B cell (primary cell): Measurements from ENCODE around the gene NPHP4. TPM values are rescaled to one million over a fixed set of nuclear protein-coding genes. Genes with fewer than 3 reads are reported as not detected.

Experiments used
- ATAC-seq: fragments of 200-7000 bp; cut with Tn5 transposase; one replicate; pipeline ENCODE4 v1.10.0; 2021; ENCODE audit warnings: low read depth, mild to moderate bottlenecking, moderate number of reproducible peaks, moderate library complexity
- CTCF ChIA-PET: fragments of 350-600 bp; sonication (Branson Sonifier 250); formaldehyde crosslinking; loops from one replicate; lab custom pipeline; 2021; ENCODE audit warnings: antibody characterized with exemption, inconsistent platforms; lab: Charles Lee
- POLR2A ChIA-PET: fragments of 350-600 bp; sonication (Branson Sonifier 250); formaldehyde crosslinking; loops from one replicate; lab custom pipeline; 2021; ENCODE audit warnings: antibody characterized with exemption; lab: Charles Lee
- DNase-seq: peaks from one replicate; pipeline ENCODE4 v3.0.0; 2013
- H2AFZ ChIP-seq: 2 replicates; pipeline ENCODE4 v1.6.1; 2012; ENCODE audit warnings: mild to moderate bottlenecking, low read depth, low read length; ENCODE audit not compliant: insufficient read depth, poor library complexity, severe bottlenecking
- H3K27ac ChIP-seq, 2 donors: 1 replicate in 1 of 2; 2 replicates in 1 of 2; pipeline ENCODE4 v1.5.1; 2012 to 2013; ENCODE audit warnings: low read length in 2 of 2, mild to moderate bottlenecking in 2 of 2, moderate library complexity in 1 of 2
- H3K27me3 ChIP-seq, 4 experiments: fragments of 200-600 bp in 1 of 4; sonication (generic) in 1 of 4; replicated peaks in 1 of 4; 1 replicate in 2 of 4; 2 replicates in 2 of 4; pipeline versions ENCODE4 v1.6.1 to v1.7.0; 2013 to 2016; ENCODE audit warnings: low read length in 3 of 4, mild to moderate bottlenecking in 2 of 4, mixed read lengths in 1 of 4, moderate library complexity in 1 of 4; ENCODE audit not compliant: insufficient read depth in 4 of 4, control insufficient read depth in 3 of 4; ENCODE audit errors: control extremely low read depth in 1 of 4
- H3K36me3 ChIP-seq, 2 experiments: replicated peaks in 1 of 2; 1 replicate in 1 of 2; 2 replicates in 1 of 2; pipeline versions ENCODE4 v1.6.1 to v1.7.1; 2013; ENCODE audit warnings: low read length in 1 of 2; ENCODE audit not compliant: insufficient read depth in 2 of 2, control insufficient read depth in 1 of 2; ENCODE audit errors: control extremely low read depth in 1 of 2, extremely low read depth in 1 of 2
- H3K4me1 ChIP-seq, 2 donors: fragments of 200-600 bp in 1 of 2; sonication (generic) in 1 of 2; 1 replicate in 1 of 2; 2 replicates in 1 of 2; pipeline versions ENCODE4 v1.5.1 to v1.6.1; 2013 to 2017; ENCODE audit warnings: low read length in 2 of 2; ENCODE audit not compliant: control insufficient read depth in 2 of 2, insufficient read depth in 2 of 2
- H3K4me2 ChIP-seq: replicated peaks from 2 replicates; pipeline ENCODE3; 2012; ENCODE audit warnings: mild to moderate bottlenecking, low read depth, low read length; ENCODE audit not compliant: poor library complexity, severe bottlenecking
- H3K4me3 ChIP-seq, 5 experiments: fragments of 200-600 bp in 1 of 5; sonication (generic) in 1 of 5; 1 replicate in 3 of 5; 2 replicates in 2 of 5; pipeline versions ENCODE4 v1.5.1 to v1.7.0; 2011 to 2016; ENCODE audit warnings: low read length in 4 of 5, mild to moderate bottlenecking in 4 of 5, low read depth in 2 of 5, control low read depth in 1 of 5, moderate library complexity in 1 of 5; ENCODE audit not compliant: insufficient read depth in 1 of 5; ENCODE audit errors: control extremely low read depth in 1 of 5, extremely low read depth in 1 of 5
- H3K79me2 ChIP-seq: fragments of 200-600 bp; sonication (generic); one replicate; pipeline ENCODE4 v1.6.0; 2016; ENCODE audit warnings: low read length; ENCODE audit not compliant: control insufficient read depth, insufficient read depth
- H3K9ac ChIP-seq: fragments of 200-600 bp; sonication (generic); 2 replicates; pipeline ENCODE4 v1.6.1; 2017; ENCODE audit warnings: mild to moderate bottlenecking, low read length, moderate library complexity
- H3K9me3 ChIP-seq, 3 donors: one replicate each; pipeline versions ENCODE4 v1.6.1 to v1.7.1; 2013; ENCODE audit warnings: low read length in 2 of 3; ENCODE audit not compliant: control insufficient read depth in 2 of 3, insufficient read depth in 1 of 3; ENCODE audit errors: control extremely low read depth in 1 of 3
- H4K20me1 ChIP-seq: 2 replicates; pipeline ENCODE4 v1.6.0; 2012; ENCODE audit warnings: mild to moderate bottlenecking, low read length; ENCODE audit not compliant: insufficient read depth, control insufficient read depth, poor library complexity, severe bottlenecking
- H3K27ac Mint-ChIP-seq: one replicate; pipeline ENCODE4 v1.8.0; 2021; ENCODE audit warnings: mixed read lengths
- H3K27me3 Mint-ChIP-seq: one replicate; pipeline ENCODE4 v1.8.0; 2021; ENCODE audit warnings: mixed read lengths
- H3K4me1 Mint-ChIP-seq: one replicate; pipeline ENCODE4 v1.8.0; 2021; ENCODE audit warnings: mixed read lengths
- H3K4me3 Mint-ChIP-seq: one replicate; pipeline ENCODE4 v1.8.0; 2021; ENCODE audit warnings: mixed read lengths
- H3K9me3 Mint-ChIP-seq: one replicate; pipeline ENCODE4 v1.8.0; 2022; ENCODE audit warnings: mixed read lengths; ENCODE audit not compliant: insufficient read depth
- EZH2 ChIP-seq: IDR thresholded peaks from 2 replicates; pipeline ENCODE4 v1.6.1; 2012; ENCODE audit warnings: borderline replicate concordance, low read depth, mild to moderate bottlenecking, moderate library complexity, low read length; ENCODE audit not compliant: insufficient read depth, poor library complexity, severe bottlenecking
- WGBS: methylation state at CpG from one replicate; pipeline ENCODE4 v1.1.5; 2013; ENCODE audit warnings: missing lambda C conversion rate; ENCODE audit not compliant: insufficient coverage; 5-methylcytosine and 5-hydroxymethylcytosine counted together
- intact Hi-C: fragments of 100-400 bp; cut with micrococcal nuclease; formaldehyde crosslinking; loops from one replicate; pipeline ENCODE4 v1.10.0; 2022
- polyA plus RNA-seq: library from polyadenylated mRNA; depleted of rRNA; stranded (reverse); fragments of >200 nt; gene quantifications from 2 replicates; pipeline ENCODE4 v1.2.3, GENCODE V29; 2012
- total RNA-seq, 2 donors: library from RNA; stranded (reverse); fragments of 120-200 nt in 1 of 2; gene quantifications; 1 replicate in 1 of 2; 2 replicates in 1 of 2; pipeline versions ENCODE4 v1.2.3 to v1.2.4, GENCODE V29; 2013 to 2022
- TF ChIP-seq, protein P1 (sequence below): fragments of 200-600 bp; IDR thresholded peaks from one replicate; pipeline ENCODE4 v1.8.0; 2022; ENCODE audit warnings: antibody characterized with exemption, mild to moderate bottlenecking

NPHP4 gene
- total and polyA plus RNA-seq, 2 donors (not counting 1 experiment from before 2014, with no cell fraction given): 6.5 to 14.8 TPM

DNA sequence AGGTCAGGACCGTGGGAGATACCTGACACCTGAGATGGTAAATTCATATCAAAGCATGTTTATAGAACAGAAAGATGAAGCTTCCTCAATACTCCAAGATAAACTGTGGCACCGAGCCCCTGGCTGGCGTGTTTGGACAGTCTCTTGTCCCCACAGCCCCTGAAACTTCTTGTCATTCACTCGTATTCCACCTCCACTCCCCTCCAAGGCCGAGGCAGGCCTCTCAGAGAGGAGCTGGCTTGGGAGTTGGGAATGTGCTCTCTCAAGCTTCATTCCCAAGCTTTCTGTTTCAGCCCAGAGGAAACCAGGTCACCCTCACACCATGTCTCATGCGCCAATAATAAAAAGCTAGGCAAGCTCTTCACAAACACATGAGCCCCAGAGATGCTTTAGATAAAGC lies 86.1 kb downstream of the NPHP4 start:
- ATAC-seq (no peak), DNase-seq (no peak)
- H3K4me1 Mint-ChIP-seq: no peaks in the 10 kb centered on the region
- no peaks in the 10 kb centered on the region for H3K36me3 ChIP-seq
- CTCF ChIA-PET: no interaction called here
- no peaks in the 10 kb centered on the region for H3K9me3 Mint-ChIP-seq
- H3K4me2 ChIP-seq: no peak overlapping the region
- POLR2A ChIA-PET: no interaction called here
- intact Hi-C loops: no loop called here
- WGBS: 83% methylated on average over 1 of the region's 6 CpGs
- no peaks in the 10 kb centered on the region for H4K20me1 ChIP-seq
- H3K4me3 Mint-ChIP-seq: no peak overlapping the region
- no peak overlapping the region for H3K27ac ChIP-seq
- no peak overlapping the region for H3K27ac Mint-ChIP-seq
- H3K4me1 ChIP-seq: no peaks in the 10 kb centered on the region
- no peaks in the 10 kb centered on the region for H3K9me3 ChIP-seq
- H3K27me3 Mint-ChIP-seq: no peaks in the 10 kb centered on the region
- no peak for TF ChIP-seq EZH2
- TF ChIP-seq, protein P1, sequence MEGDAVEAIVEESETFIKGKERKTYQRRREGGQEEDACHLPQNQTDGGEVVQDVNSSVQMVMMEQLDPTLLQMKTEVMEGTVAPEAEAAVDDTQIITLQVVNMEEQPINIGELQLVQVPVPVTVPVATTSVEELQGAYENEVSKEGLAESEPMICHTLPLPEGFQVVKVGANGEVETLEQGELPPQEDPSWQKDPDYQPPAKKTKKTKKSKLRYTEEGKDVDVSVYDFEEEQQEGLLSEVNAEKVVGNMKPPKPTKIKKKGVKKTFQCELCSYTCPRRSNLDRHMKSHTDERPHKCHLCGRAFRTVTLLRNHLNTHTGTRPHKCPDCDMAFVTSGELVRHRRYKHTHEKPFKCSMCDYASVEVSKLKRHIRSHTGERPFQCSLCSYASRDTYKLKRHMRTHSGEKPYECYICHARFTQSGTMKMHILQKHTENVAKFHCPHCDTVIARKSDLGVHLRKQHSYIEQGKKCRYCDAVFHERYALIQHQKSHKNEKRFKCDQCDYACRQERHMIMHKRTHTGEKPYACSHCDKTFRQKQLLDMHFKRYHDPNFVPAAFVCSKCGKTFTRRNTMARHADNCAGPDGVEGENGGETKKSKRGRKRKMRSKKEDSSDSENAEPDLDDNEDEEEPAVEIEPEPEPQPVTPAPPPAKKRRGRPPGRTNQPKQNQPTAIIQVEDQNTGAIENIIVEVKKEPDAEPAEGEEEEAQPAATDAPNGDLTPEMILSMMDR: no peak
- no peaks in the 10 kb centered on the region for H3K79me2 ChIP-seq
- no peak overlapping the region for H3K9ac ChIP-seq
- no peak overlapping the region for H2AFZ ChIP-seq
- no peak overlapping the region for H3K4me3 ChIP-seq
- no peaks in the 10 kb centered on the region for H3K27me3 ChIP-seq

DNA sequence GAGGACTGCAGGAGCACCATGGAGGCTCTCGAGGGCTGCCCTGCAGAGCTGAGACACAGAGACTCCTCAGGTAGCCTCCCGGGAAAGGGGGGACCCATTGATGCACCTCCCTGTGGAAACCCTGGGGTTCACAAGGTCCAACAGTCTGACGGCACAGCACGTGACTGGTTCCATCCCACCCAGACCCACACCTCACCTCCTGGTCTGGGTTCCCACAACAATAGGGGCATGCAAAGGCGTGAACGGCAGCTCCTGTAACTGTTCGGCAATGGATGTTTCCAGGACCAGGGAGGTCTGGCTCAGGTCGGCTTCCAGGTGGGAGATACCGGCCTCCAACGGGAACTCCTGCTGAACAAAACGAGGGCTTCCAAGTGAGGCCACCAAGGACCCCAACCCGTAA lies 86.8 kb downstream of the NPHP4 start:
- CTCF ChIA-PET: interaction anchor here (1.5 kb wide), 1 partner anchor 10 kb away, joined by 5 read pairs; no protein-coding TSS in a partner anchor
- intact Hi-C loops: no loop called here
- POLR2A ChIA-PET: no interaction called here
- H4K20me1 ChIP-seq: no peaks in the 10 kb centered on the region
- H3K4me3 Mint-ChIP-seq: no peak overlapping the region
- H3K9ac ChIP-seq: no peak overlapping the region
- H3K79me2 ChIP-seq: no peaks in the 10 kb centered on the region
- H3K9me3 ChIP-seq: no peaks in the 10 kb centered on the region
- no peak overlapping the region for H3K27ac ChIP-seq
- no peaks in the 10 kb centered on the region for H3K36me3 ChIP-seq
- DNase-seq (no peak), ATAC-seq (no peak)
- no peaks in the 10 kb centered on the region for H3K27me3 ChIP-seq
- H3K4me1 ChIP-seq: no peaks in the 10 kb centered on the region
- no peaks in the 10 kb centered on the region for H3K9me3 Mint-ChIP-seq
- no peak overlapping the region for H2AFZ ChIP-seq
- no peak overlapping the region for H3K4me3 ChIP-seq
- no peaks in the 10 kb centered on the region for H3K4me1 Mint-ChIP-seq
- no peaks in the 10 kb centered on the region for H3K27me3 Mint-ChIP-seq
- no peak for TF ChIP-seq EZH2
- TF ChIP-seq, protein P1: no peak
- no peak overlapping the region for H3K4me2 ChIP-seq
- 97% methylated on average over 12 of the region's 12 CpGs for WGBS
- H3K27ac Mint-ChIP-seq: no peak overlapping the region
